Keratinocyte (primary cell): ENCODE measurements around the gene ACOXL. TPM values are rescaled to one million over a fixed set of nuclear protein-coding genes. Genes with fewer than 3 reads are reported as not detected.

Experiments used
- DNase-seq: peaks from one replicate; pipeline ENCODE4 v3.0.0-alpha.2; 2011; ENCODE audit warnings: low read depth, missing footprints, low spot score
- FAIRE-seq: peaks from 2 replicates; lab custom pipeline; 2011; peaks lifted over from hg19 to GRCh38; lab: Jason Lieb, UNC
- H2AFZ ChIP-seq: 2 replicates; pipeline ENCODE4 v1.6.0; 2012; ENCODE audit warnings: low read length, control low read depth, inconsistent platforms; ENCODE audit not compliant: control insufficient read depth
- H3K27ac ChIP-seq: 2 replicates; pipeline ENCODE4 v1.5.1; 2011; ENCODE audit warnings: low read length; ENCODE audit not compliant: control insufficient read depth, insufficient read depth
- H3K27me3 ChIP-seq: 3 replicates; pipeline ENCODE4 v1.6.0; 2011; ENCODE audit warnings: low read length; ENCODE audit not compliant: control insufficient read depth, insufficient read depth; ENCODE audit errors: extremely low read depth
- H3K36me3 ChIP-seq, 2 experiments: 2 replicates in 1 of 2; 3 replicates in 1 of 2; pipeline ENCODE4 v1.5.1; 2011; ENCODE audit warnings: low read length in 2 of 2, mild to moderate bottlenecking in 1 of 2; ENCODE audit not compliant: control insufficient read depth in 2 of 2, insufficient read depth in 2 of 2; ENCODE audit errors: extremely low read depth in 1 of 2
- H3K4me1 ChIP-seq: 3 replicates; pipeline ENCODE4 v1.5.1; 2011; ENCODE audit warnings: low read length; ENCODE audit not compliant: control insufficient read depth, insufficient read depth; ENCODE audit errors: extremely low read depth
- H3K4me2 ChIP-seq: 3 replicates; pipeline ENCODE4 v1.6.0; 2011; ENCODE audit warnings: low read depth, low read length; ENCODE audit not compliant: control insufficient read depth, insufficient read depth; ENCODE audit errors: extremely low read depth
- H3K4me3 ChIP-seq, 3 experiments: fragments of 200-600 bp in 1 of 3; sonication (generic) in 1 of 3; 2 replicates in 2 of 3; 3 replicates in 1 of 3; pipeline ENCODE4 v1.5.1; 2011 to 2016; ENCODE audit warnings: low read length in 3 of 3, mild to moderate bottlenecking in 3 of 3, control low read depth in 2 of 3, inconsistent platforms in 1 of 3, low read depth in 1 of 3, mixed read lengths in 1 of 3, mixed run types in 1 of 3, moderate library complexity in 1 of 3; ENCODE audit not compliant: control insufficient read depth in 2 of 3, insufficient read depth in 2 of 3; ENCODE audit errors: extremely low read depth in 1 of 3
- H3K79me2 ChIP-seq: 2 replicates; pipeline ENCODE4 v1.6.0; 2012; ENCODE audit warnings: low read length; ENCODE audit not compliant: control insufficient read depth, insufficient read depth
- H3K9ac ChIP-seq: 3 replicates; pipeline ENCODE4 v1.6.0; 2011; ENCODE audit warnings: low read length; ENCODE audit not compliant: control insufficient read depth, insufficient read depth; ENCODE audit errors: extremely low read depth
- H3K9me1 ChIP-seq: 3 replicates; pipeline ENCODE4 v1.6.0; 2011; ENCODE audit warnings: low read length; ENCODE audit not compliant: control insufficient read depth, insufficient read depth; ENCODE audit errors: extremely low read depth
- H3K9me3 ChIP-seq: 2 replicates; pipeline ENCODE4 v1.5.1; 2012; ENCODE audit warnings: low read depth, low read length; ENCODE audit not compliant: control insufficient read depth
- H4K20me1 ChIP-seq: 3 replicates; pipeline ENCODE4 v1.6.0; 2011; ENCODE audit warnings: low read length; ENCODE audit not compliant: control insufficient read depth, insufficient read depth; ENCODE audit errors: extremely low read depth
- CTCF ChIP-seq, 3 experiments: IDR thresholded peaks in 1 of 3; conservative IDR thresholded peaks in 1 of 3; optimal IDR thresholded peaks in 1 of 3; 2 replicates in 2 of 3; 3 replicates in 1 of 3; pipeline versions ENCODE3 to v1.5.1; 2011; ENCODE audit warnings: low read length in 3 of 3, mild to moderate bottlenecking in 3 of 3, moderate library complexity in 2 of 3, control low read depth in 1 of 3, inconsistent platforms in 1 of 3; ENCODE audit not compliant: insufficient read depth in 2 of 3; ENCODE audit errors: extremely low read depth in 1 of 3
- EZH2 ChIP-seq: IDR thresholded peaks from one replicate; pipeline ENCODE4 v1.6.1; 2012; ENCODE audit warnings: inconsistent platforms, mild to moderate bottlenecking, low read length, moderate library complexity
- dilution Hi-C: fragments of 300-500 bp; cut with MboI; formaldehyde crosslinking; loops from one replicate; pipeline ENCODE4 v1.7.0; 2020; ENCODE audit warnings: low sequenced_read_pairs; ENCODE audit not compliant: extremely low pct_ligation_motif_present
- polyA plus RNA-seq, 5 experiments: library from polyadenylated mRNA; depleted of rRNA in 3 of 5; stranded (reverse) in 3 of 5; stranded (forward) in 1 of 5; unstranded in 1 of 5; fragments of >200 nt; gene quantifications; 1 replicate in 1 of 5; 2 replicates in 3 of 5; 3 replicates in 1 of 5; pipeline versions ENCODE4 v1.2.1 to v1.2.3, GENCODE V29; 2011 to 2012; ENCODE audit warnings: missing spikeins in 2 of 5, low read depth in 1 of 5, low replicate concordance in 1 of 5

Gene ACOXL
- polyA plus RNA-seq, 1 donor (not counting 4 experiments of a cell fraction or from before 2014, with no cell fraction given): 0.04 TPM

- H3K36me3 ChIP-seq: no peaks in the 10 kb centered on the region
- peaks cover 11% of the 10 kb centered on the region for H3K4me1 ChIP-seq
- H3K9me3 ChIP-seq: no peaks in the 10 kb centered on the region
- TF ChIP-seq EZH2: no peak
- no peak for TF ChIP-seq CTCF (optimal IDR thresholded peaks at IDR 0.05 in 1 of 3, IDR thresholded peaks at IDR 0.05 in 1 of 3, conservative IDR thresholded peaks at IDR 0.05 in 1 of 3; ENCODE audit: extremely low read depth in 1 of 3, insufficient read depth in 2 of 3, low read length in 3 of 3)
- no peaks in the 10 kb centered on the region for H4K20me1 ChIP-seq
- no peak overlapping the region for H2AFZ ChIP-seq
- no peak overlapping the region for H3K4me3 ChIP-seq
- H3K9ac ChIP-seq: no peak overlapping the region
- H3K4me2 ChIP-seq: peak overlapping the region; percentile 33
- DNase-seq (no peak), FAIRE-seq (peak; percentile 5)
- dilution Hi-C loops: no loop called here
- H3K9me1 ChIP-seq: no peaks in the 10 kb centered on the region
- H3K27ac ChIP-seq: no peak overlapping the region
- peaks cover 21% of the 10 kb centered on the region for H3K27me3 ChIP-seq
- H3K79me2 ChIP-seq: no peaks in the 10 kb centered on the region
Measured at GRCh38 chr2:110713513-110714362, 18.6 kb upstream of the ACOXL start.

DNA sequence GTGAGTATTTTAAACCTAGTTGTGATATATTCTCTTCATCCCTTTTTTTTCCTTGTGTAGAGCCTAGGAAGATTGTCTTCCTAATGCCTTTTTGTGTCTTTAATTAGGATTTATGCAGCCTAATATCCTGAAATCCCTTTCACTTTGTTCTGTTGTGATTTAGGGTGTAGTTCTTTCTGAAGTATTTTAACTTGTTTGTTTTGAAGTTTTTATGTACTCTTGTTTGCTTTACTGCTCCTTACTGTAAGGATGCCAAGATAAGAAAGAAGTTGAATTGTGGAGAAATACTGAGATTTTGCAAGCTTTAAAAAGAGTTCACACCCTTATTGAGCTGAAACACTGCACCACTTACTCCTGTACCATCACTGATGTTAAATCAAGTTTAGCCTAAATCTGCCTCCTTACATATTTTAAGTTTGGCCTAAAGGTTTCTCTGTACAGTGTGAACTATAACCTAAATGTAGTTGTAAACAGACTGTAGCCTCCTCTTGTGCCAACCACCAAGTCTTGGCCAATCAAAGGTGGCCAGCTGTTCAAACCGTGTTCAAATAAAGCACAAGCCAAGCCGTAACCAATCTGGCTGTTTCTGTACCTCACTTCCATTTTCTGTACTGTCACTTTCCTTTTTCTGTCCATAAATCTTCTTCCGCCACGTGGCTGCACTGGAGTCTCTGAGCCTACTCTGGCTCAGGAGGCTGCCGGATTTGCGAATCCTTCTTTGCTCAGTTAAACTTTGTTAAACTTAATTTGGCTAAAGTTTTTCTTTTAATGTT, 17.7 kb upstream of the ACOXL start:
- no peak overlapping the region for H3K9ac ChIP-seq
- no peak overlapping the region for H2AFZ ChIP-seq
- H3K9me3 ChIP-seq: no peaks in the 10 kb centered on the region
- H4K20me1 ChIP-seq: no peaks in the 10 kb centered on the region
- H3K4me2 ChIP-seq: no peak overlapping the region
- no peak overlapping the region for H3K4me3 ChIP-seq
- dilution Hi-C loops: no loop called here
- DNase-seq: no peak
- H3K4me1 ChIP-seq: peaks cover 11% of the 10 kb centered on the region
- FAIRE-seq: no peak
- no peaks in the 10 kb centered on the region for H3K9me1 ChIP-seq
- H3K79me2 ChIP-seq: no peaks in the 10 kb centered on the region
- peaks cover 16% of the 10 kb centered on the region for H3K27me3 ChIP-seq
- no peaks in the 10 kb centered on the region for H3K36me3 ChIP-seq
- TF ChIP-seq EZH2: no peak
- TF ChIP-seq CTCF (optimal IDR thresholded peaks at IDR 0.05 in 1 of 3, IDR thresholded peaks at IDR 0.05 in 1 of 3, conservative IDR thresholded peaks at IDR 0.05 in 1 of 3; ENCODE audit: extremely low read depth in 1 of 3, insufficient read depth in 2 of 3, low read length in 3 of 3): no peak
- no peak overlapping the region for H3K27ac ChIP-seq
